Right lobe of liver (tissue), 6 donors: Measurements from ENCODE around the gene CDCA5. TPM values are rescaled to one million over a fixed set of nuclear protein-coding genes. Genes with fewer than 3 reads are reported as not detected.
A peak's percentile ranks its signal among the peaks of the same experiment; 100 is the strongest.

Source experiments
- ATAC-seq, 4 donors: fragments of 200-7000 bp; cut with Tn5 transposase; one replicate each; pipeline ENCODE4 v1.9.1; 2020; ENCODE audit warnings: mild to moderate bottlenecking in 4 of 4, moderate library complexity in 4 of 4
- DNase-seq, 3 donors: peaks; one replicate each; pipeline ENCODE4 v3.0.0-alpha.2; 2020
- H3K27ac ChIP-seq, 3 donors: fragments of 200-600 bp; one replicate each; pipeline ENCODE4 v1.8.0; 2022
- H3K27me3 ChIP-seq, 2 donors: fragments of 200-600 bp; one replicate each; pipeline ENCODE4 v1.8.0; 2022
- H3K36me3 ChIP-seq, 4 donors: fragments of 200-600 bp; sonication (generic) in 1 of 4; one replicate each; pipeline versions ENCODE4 v1.5.1 to v1.8.0; 2017 to 2022; ENCODE audit warnings: control low read depth in 1 of 4
- H3K4me1 ChIP-seq, 4 donors: fragments of 200-600 bp; sonication (generic) in 1 of 4; one replicate each; pipeline versions ENCODE4 v1.5.1 to v1.8.0; 2017 to 2022; ENCODE audit warnings: control low read depth in 1 of 4
- H3K4me3 ChIP-seq, 3 donors: fragments of 200-600 bp; one replicate each; pipeline ENCODE4 v1.8.0; 2022
- H3K9me3 ChIP-seq, 4 donors: fragments of 200-600 bp; sonication (generic) in 1 of 4; one replicate each; pipeline versions ENCODE4 v1.5.1 to v1.8.0; 2017 to 2022; ENCODE audit warnings: control low read depth in 1 of 4
- CTCF ChIP-seq, 4 donors: fragments of 200-600 bp in 3 of 4; fragments of 450-650 bp in 1 of 4; IDR thresholded peaks; one replicate each; pipeline versions ENCODE4 v1.5.1 to v1.8.0; 2016 to 2022; ENCODE audit warnings: antibody characterized with exemption in 4 of 4, mild to moderate bottlenecking in 2 of 4
- POLR2A ChIP-seq: fragments of 450-650 bp; IDR thresholded peaks from one replicate; pipeline ENCODE4 v1.6.1; 2017; ENCODE audit warnings: antibody characterized with exemption, mild to moderate bottlenecking
- WGBS: methylation state at CpG from one replicate; pipeline ENCODE4 v1.1.6; 2018; ENCODE audit warnings: low coverage, low lambda C conversion rate; ENCODE audit not compliant: insufficient coverage; ENCODE audit errors: missing lambda C conversion rate; 5-methylcytosine and 5-hydroxymethylcytosine counted together
- intact Hi-C, 2 donors: fragments of 100-400 bp; cut with DNase I; formaldehyde crosslinking; loops; one replicate each; pipeline versions ENCODE4 v1.11.2 to v1.14.1; 2022
- total RNA-seq, 6 experiments: library from RNA; depleted of rRNA in 2 of 6; stranded (reverse); fragments of >200 nt in 2 of 6; fragmentation: NEBNext Ultra II Directional in 3 of 6; extraction: Animal tissue kit (Norgen Biotek cat#: 25700) in 3 of 6; gene quantifications; one replicate each; pipeline versions ENCODE4 v1.1.0 to v1.2.4, GENCODE V29; 2016 to 2023
- donor health status: DM: no; HTN: yes; CAD: no.
- donor health status: DM: no; HTN: no; CAD: no.
- donor health status: DM: no; HTN: no; CAD: no.
- donor health status: DM: no; HTN: yes; CAD: no.
- donor health status: DM: no; HTN: yes; CAD: no.

Gene CDCA5
- total RNA-seq, 6 experiments from 2014 or later, result 0.31 to 2.3 (median 1.0) TPM

GRCh38 chr11:65058419-65059054, 25.3 kb downstream of the CDCA5 start, which contains the start of gene NAALADL1:
TSS of gene NAALADL1 (minus strand) at chr11:65058553. CDS start at chr11:65058521, 32 bp downstream.
- DNase-seq (no peak), ATAC-seq (peak in 1 of 4 donors; percentile 36)
- intact Hi-C loops, result no loop called here
- Histone ChIP-seq H3K9me3 (no peaks in the 10 kb centered on the region), H3K27ac (no peak within 1 kb of the TSS), H3K4me3 (no peak within 1 kb of the TSS), H3K36me3 (no peaks in the 10 kb centered on the region), H3K27me3 (no peaks in the 10 kb centered on the region), H3K4me1 (no peaks in the 10 kb centered on the region)
- WGBS, result 50% methylated on average over 1 of the region's 8 CpGs
- TF ChIP-seq POLR2A (no peak), CTCF (IDR thresholded peaks at IDR 0.05) (no peak)

- H3K27ac ChIP-seq, result no peak overlapping the region
- H3K9me3 ChIP-seq, result no peaks in the 10 kb centered on the region
- no peaks in the 10 kb centered on the region for H3K36me3 ChIP-seq
- no peak for TF ChIP-seq POLR2A
- no peak overlapping the region for H3K4me3 ChIP-seq
- intact Hi-C loops, result no loop called here
- H3K4me1 ChIP-seq, result no peaks in the 10 kb centered on the region
- WGBS, result no CpG with 5 or more reads among the region's 13 CpGs
- no peak for ATAC-seq
- no peaks in the 10 kb centered on the region for H3K27me3 ChIP-seq
- DNase-seq, result no peak
Measured at GRCh38 chr11:65058012-65058411, 25.8 kb downstream of the CDCA5 start.

- no peak overlapping the region for H3K27ac ChIP-seq
- ATAC-seq, result no peak
- no peak for DNase-seq
- no peaks in the 10 kb centered on the region for H3K4me1 ChIP-seq
- no peak overlapping the region for H3K4me3 ChIP-seq
- no CpG with 5 or more reads among the region's 7 CpGs for WGBS
- intact Hi-C loops, result no loop called here
- H3K36me3 ChIP-seq, result no peaks in the 10 kb centered on the region
- no peaks in the 10 kb centered on the region for H3K27me3 ChIP-seq
- H3K9me3 ChIP-seq, result no peaks in the 10 kb centered on the region
- TF ChIP-seq CTCF (IDR thresholded peaks at IDR 0.05) (no peak), POLR2A (no peak)
Measured at GRCh38 chr11:65057526-65057925, 26.3 kb downstream of the CDCA5 start.

- no peaks in the 10 kb centered on the region for H3K9me3 ChIP-seq
- WGBS, result 91% methylated on average over 4 of the region's 6 CpGs
- H3K4me1 ChIP-seq, result no peaks in the 10 kb centered on the region
- H3K4me3 ChIP-seq, result no peak overlapping the region
- intact Hi-C loops, result no loop called here
- no peak overlapping the region for H3K27ac ChIP-seq
- ATAC-seq, result no peak
- no peaks in the 10 kb centered on the region for H3K27me3 ChIP-seq
- no peak for DNase-seq
- H3K36me3 ChIP-seq, result no peaks in the 10 kb centered on the region
- TF ChIP-seq CTCF (IDR thresholded peaks at IDR 0.05), result no peak
- TF ChIP-seq POLR2A, result no peak
Measured at GRCh38 chr11:65056999-65057398, 26.8 kb downstream of the CDCA5 start.

- DNase-seq, result no peak
- no peaks in the 10 kb centered on the region for H3K9me3 ChIP-seq
- H3K36me3 ChIP-seq, result no peaks in the 10 kb centered on the region
- no peaks in the 10 kb centered on the region for H3K27me3 ChIP-seq
- WGBS, result 79% methylated on average over 1 of the region's 1 CpG
- H3K4me1 ChIP-seq, result no peaks in the 10 kb centered on the region
- TF ChIP-seq POLR2A (no peak), CTCF (IDR thresholded peaks at IDR 0.05) (no peak)
- H3K4me3 ChIP-seq, result no peak overlapping the region
- intact Hi-C loops, result no loop called here
- H3K27ac ChIP-seq, result no peak overlapping the region
- no peak for ATAC-seq
Measured at GRCh38 chr11:65055538-65055937, 28.3 kb downstream of the CDCA5 start.
